ENCODE measurements around the gene RNASEH2B.
A peak's percentile ranks its signal among the peaks of the same experiment; 100 is the strongest.

RNASEH2B gene

GRCh38 chr13:50989476-50989875 lies 79.9 kb downstream of the RNASEH2B start:
- H3K4me3 ChIP-seq (replicated peaks; ENCODE audit: low read depth, low read length) = no peak overlapping the region
- peak; percentile 42 for DNase-seq (ENCODE audit: low read depth)
- peak; percentile 43 for TF ChIP-seq CTCF (IDR thresholded peaks at IDR 0.05; ENCODE audit: low read length, missing control alignments)

GRCh38 chr13:50990065-50990817 lies 80.7 kb downstream of the RNASEH2B start:
- no peak overlapping the region for H3K4me3 ChIP-seq (replicated peaks; ENCODE audit: low read depth, low read length)
- no peak for DNase-seq (ENCODE audit: low read depth)
- TF ChIP-seq CTCF (IDR thresholded peaks at IDR 0.05; ENCODE audit: low read length, missing control alignments) = no peak

GRCh38 chr13:50990818-50991506 lies 81.4 kb downstream of the RNASEH2B start:
- no peak for TF ChIP-seq CTCF (IDR thresholded peaks at IDR 0.05; ENCODE audit: low read length, missing control alignments)
- peak; percentile 67 for DNase-seq (ENCODE audit: low read depth)
- H3K4me3 ChIP-seq (replicated peaks; ENCODE audit: low read depth, low read length) = peak overlapping the region; percentile 10

- no peak for DNase-seq (ENCODE audit: low read depth)
- TF ChIP-seq CTCF (IDR thresholded peaks at IDR 0.05; ENCODE audit: low read length, missing control alignments) = no peak
These were observed 82.3 kb downstream of the RNASEH2B start for GRCh38 chr13:50991579-50992521.

GRCh38 chr13:50993371-50993770 lies 83.8 kb downstream of the RNASEH2B start:
- no peak for TF ChIP-seq CTCF (IDR thresholded peaks at IDR 0.05; ENCODE audit: low read length, missing control alignments)
- no peak for DNase-seq (ENCODE audit: low read depth)
- no peak overlapping the region for H3K4me3 ChIP-seq (replicated peaks; ENCODE audit: low read depth, low read length)

More at GRCh38 chr13:50991579-50992521, 82.3 kb downstream of the RNASEH2B start:
- no peak overlapping the region for H3K4me3 ChIP-seq (replicated peaks; ENCODE audit: low read depth, low read length)

- H3K4me3 ChIP-seq (replicated peaks; ENCODE audit: low read depth, low read length) = no peak overlapping the region
- DNase-seq (ENCODE audit: low read depth) = peak; percentile 81
- no peak for TF ChIP-seq CTCF (IDR thresholded peaks at IDR 0.05; ENCODE audit: low read length, missing control alignments)
These were observed 84.3 kb downstream of the RNASEH2B start for GRCh38 chr13:50993934-50994333.

Data from fibroblast of pulmonary artery (primary cell).